Ascending aorta (tissue), 2 donors: Measurements from ENCODE around the gene ACSL6. TPM values are rescaled to one million over a fixed set of nuclear protein-coding genes. Genes with fewer than 3 reads are reported as not detected.

ENCODE experiments used
- DNase-seq, 2 donors: peaks; one replicate each; pipeline ENCODE4 v3.0.0-alpha.2; 2019; ENCODE audit warnings: low spot score in 2 of 2
- H3K27ac ChIP-seq, 2 donors: fragments of 200-600 bp; sonication (generic); one replicate each; pipeline ENCODE4 v1.5.1; 2016 to 2017; ENCODE audit warnings: mild to moderate bottlenecking in 1 of 2
- H3K27me3 ChIP-seq: fragments of 200-600 bp; sonication (generic); one replicate; pipeline ENCODE4 v1.5.1; 2017
- H3K36me3 ChIP-seq, 2 donors: fragments of 200-600 bp; sonication (generic); one replicate each; pipeline ENCODE4 v1.5.1; 2016
- H3K4me1 ChIP-seq, 2 donors: fragments of 200-600 bp; sonication (generic); one replicate each; pipeline ENCODE4 v1.5.1; 2016 to 2017; ENCODE audit warnings: mild to moderate bottlenecking in 1 of 2
- H3K4me3 ChIP-seq, 2 donors: fragments of 200-600 bp; sonication (generic); one replicate each; pipeline ENCODE4 v1.5.1; 2016 to 2017; ENCODE audit warnings: mild to moderate bottlenecking in 1 of 2
- H3K9me3 ChIP-seq, 2 donors: fragments of 200-600 bp; sonication (generic); one replicate each; pipeline ENCODE4 v1.5.1; 2016
- CTCF ChIP-seq, 3 experiments: fragments of 200-600 bp in 2 of 3; fragments of 450-650 bp in 1 of 3; sonication (generic) in 2 of 3; IDR thresholded peaks; one replicate each; pipeline ENCODE4 v1.5.1; 2016 to 2019; ENCODE audit warnings: antibody characterized with exemption in 3 of 3, mild to moderate bottlenecking in 1 of 3, moderate library complexity in 1 of 3
- intact Hi-C: fragments of 100-400 bp; cut with DNase I; formaldehyde crosslinking; loops from one replicate; pipeline ENCODE4 v1.15.1; 2023
- total RNA-seq: library from RNA; depleted of rRNA; stranded (reverse); fragments of >200 nt; gene quantifications from one replicate; pipeline ENCODE4 v1.1.0, GENCODE V29; 2016

Gene ACSL6
- total RNA-seq: 7.6 TPM

- Histone ChIP-seq H3K4me3 (peak within 1 kb of the TSS; percentile 69 to 71), H3K27ac (no peak within 1 kb of the TSS), H3K36me3 (no peaks in the 10 kb centered on the region), H3K4me1 (peaks cover 5 to 7% of the 10 kb centered on the region in 2 donors), H3K27me3 (peaks cover 7% of the 10 kb centered on the region), H3K9me3 (no peaks in the 10 kb centered on the region)
- no peak for TF ChIP-seq CTCF (IDR thresholded peaks at IDR 0.05)
- intact Hi-C loops: no loop called here
- DNase-seq: peak in 1 of 2 donors; percentile 61
These were observed at the start of gene ACSL6 for GRCh38 chr5:132011622-132012343. Gene ACSL6, minus strand, starts transcription at chr5:132011658. Its CDS starts 105 bp downstream, at chr5:132011553.

GRCh38 chr5:132060501-132061161 is 49.2 kb upstream of the ACSL6 start, which contains the start of gene IL3:
Gene IL3, plus strand, starts transcription at chr5:132060655. Its CDS starts 52 bp downstream, at chr5:132060707.
- TF ChIP-seq CTCF (IDR thresholded peaks at IDR 0.05): no peak
- no peaks in the 10 kb centered on the region for H3K4me1 ChIP-seq
- peak in 1 of 2 donors; percentile 52 for DNase-seq
- no peaks in the 10 kb centered on the region for H3K36me3 ChIP-seq
- H3K9me3 ChIP-seq: no peaks in the 10 kb centered on the region
- H3K27me3 ChIP-seq: no peaks in the 10 kb centered on the region
- H3K4me3 ChIP-seq: no peak within 1 kb of the TSS
- intact Hi-C loops: loop anchor here (5.0 kb wide), 2 partner anchors 122 to 248 kb away; no protein-coding TSS in a partner anchor
- no peak within 1 kb of the TSS for H3K27ac ChIP-seq

GRCh38 chr5:132059696-132060500 is 48.4 kb upstream of the ACSL6 start:
- Histone ChIP-seq H3K27me3 (no peaks in the 10 kb centered on the region), H3K4me3 (no peak overlapping the region), H3K9me3 (no peaks in the 10 kb centered on the region), H3K36me3 (no peaks in the 10 kb centered on the region), H3K4me1 (no peaks in the 10 kb centered on the region), H3K27ac (no peak overlapping the region)
- intact Hi-C loops: loop anchor here (5.0 kb wide), 2 partner anchors 122 to 248 kb away; no protein-coding TSS in a partner anchor
- peak in 1 of 2 donors; percentile 54 for DNase-seq
- no peak for TF ChIP-seq CTCF (IDR thresholded peaks at IDR 0.05)

GRCh38 chr5:132059043-132059695 is 47.7 kb upstream of the ACSL6 start:
- TF ChIP-seq CTCF (IDR thresholded peaks at IDR 0.05): no peak
- H3K36me3 ChIP-seq: no peaks in the 10 kb centered on the region
- DNase-seq: peak in 1 of 2 donors; percentile 52
- no peaks in the 10 kb centered on the region for H3K4me1 ChIP-seq
- H3K27me3 ChIP-seq: no peaks in the 10 kb centered on the region
- no peaks in the 10 kb centered on the region for H3K9me3 ChIP-seq
- H3K27ac ChIP-seq: no peak overlapping the region
- H3K4me3 ChIP-seq: no peak overlapping the region
- intact Hi-C loops: no loop called here

- intact Hi-C loops: no loop called here
- no peak for DNase-seq
- Histone ChIP-seq H3K4me1 (no peaks in the 10 kb centered on the region), H3K27ac (no peak overlapping the region), H3K4me3 (no peak overlapping the region), H3K36me3 (no peaks in the 10 kb centered on the region), H3K27me3 (no peaks in the 10 kb centered on the region), H3K9me3 (no peaks in the 10 kb centered on the region)
- no peak for TF ChIP-seq CTCF (IDR thresholded peaks at IDR 0.05)
These were observed 47.2 kb upstream of the ACSL6 start for GRCh38 chr5:132058646-132059042.
